GM12878 (cell line): ENCODE results near the gene HECTD4. TPM values are rescaled to one million over a fixed set of nuclear protein-coding genes. Genes with fewer than 3 reads are reported as not detected.

Source experiments
- BCL3 ChIP-seq: IDR thresholded peaks from 2 replicates; pipeline ENCODE4 v1.6.1; 2011; ENCODE audit warnings: borderline replicate concordance, low read depth, mild to moderate bottlenecking, moderate library complexity, low read length; ENCODE audit not compliant: insufficient read depth, poor library complexity, severe bottlenecking
- CREM ChIP-seq: IDR thresholded peaks from 2 replicates; pipeline ENCODE4 v1.6.1; 2014; ENCODE audit warnings: antibody characterized with exemption, low read depth
- DPF2 ChIP-seq: fragments of 450-650 bp; IDR thresholded peaks from 2 replicates; pipeline ENCODE4 v1.6.1; 2017; ENCODE audit warnings: mild to moderate bottlenecking
- EED ChIP-seq: sonication (generic); IDR thresholded peaks from 2 replicates; pipeline ENCODE4 v1.6.1; 2016; ENCODE audit warnings: antibody characterized with exemption, low read depth
- FOXM1 ChIP-seq: IDR thresholded peaks from 2 replicates; pipeline ENCODE4 v1.6.1; 2012; ENCODE audit warnings: low read depth, mild to moderate bottlenecking, inconsistent platforms, low read length, moderate library complexity
- HCFC1 ChIP-seq: fragments of 150-350 bp; IDR thresholded peaks from 2 replicates; pipeline ENCODE4 v1.6.1; 2014; ENCODE audit warnings: low read length
- HDGF ChIP-seq: fragments of 450-650 bp; IDR thresholded peaks from 2 replicates; pipeline ENCODE4 v1.6.1; 2016; ENCODE audit warnings: antibody characterized with exemption
- IKZF1 ChIP-seq: fragments of 450-650 bp; conservative IDR thresholded peaks from 2 replicates; pipeline ENCODE4 v1.6.1; 2017; ENCODE audit warnings: antibody characterized with exemption, mild to moderate bottlenecking
- IRF4 ChIP-seq: IDR thresholded peaks from 2 replicates; pipeline ENCODE4 v1.6.1; 2011; ENCODE audit warnings: low read depth, low read length
- JUNB ChIP-seq: IDR thresholded peaks from 2 replicates; pipeline ENCODE4 v1.6.1; 2016; ENCODE audit warnings: antibody characterized with exemption, mild to moderate bottlenecking
- LARP7 ChIP-seq: fragments of 450-650 bp; IDR thresholded peaks from 2 replicates; pipeline ENCODE4 v1.6.1; 2017; ENCODE audit warnings: mild to moderate bottlenecking
- MEF2A ChIP-seq: IDR thresholded peaks from 2 replicates; pipeline ENCODE4 v1.6.1; 2011; ENCODE audit warnings: low read depth, mild to moderate bottlenecking, low read length, moderate library complexity; ENCODE audit not compliant: insufficient read depth
- NFIC ChIP-seq: IDR thresholded peaks from 2 replicates; pipeline ENCODE4 v1.6.1; 2012; ENCODE audit warnings: low read depth, mild to moderate bottlenecking, inconsistent platforms, low read length, moderate library complexity
- NR2F1 ChIP-seq: fragments of 450-650 bp; conservative IDR thresholded peaks from 2 replicates; pipeline ENCODE4 v1.6.1; 2017; ENCODE audit warnings: mild to moderate bottlenecking
- PKNOX1 ChIP-seq: fragments of 450-650 bp; IDR thresholded peaks from 2 replicates; pipeline ENCODE4 v1.6.1; 2016; ENCODE audit warnings: mild to moderate bottlenecking
- PML ChIP-seq: IDR thresholded peaks from 2 replicates; pipeline ENCODE4 v1.6.1; 2012; ENCODE audit warnings: low read length, inconsistent platforms
- SMARCA5 ChIP-seq: fragments of 450-650 bp; IDR thresholded peaks from 2 replicates; pipeline ENCODE4 v1.6.1; 2017; ENCODE audit warnings: mild to moderate bottlenecking
- SREBF1 ChIP-seq: IDR thresholded peaks from 2 replicates; pipeline ENCODE4 v1.6.1; 2012; ENCODE audit warnings: mild to moderate bottlenecking, low read length
- SRF ChIP-seq, 2 experiments: IDR thresholded peaks; 2 replicates each; pipeline ENCODE4 v1.6.1; 2011; ENCODE audit warnings: low read depth in 2 of 2, low read length in 2 of 2, mild to moderate bottlenecking in 1 of 2, moderate library complexity in 1 of 2
- polyA plus RNA-seq, 11 experiments: library from polyadenylated mRNA; depleted of rRNA in 4 of 11; unstranded in 6 of 11; stranded (reverse) in 5 of 11; fragments of >200 nt; fragmentation: Nextera tagmentation in 4 of 11; fragmentation: Illumina TruSeq in 1 of 11; extraction: Ambion mirVana in 4 of 11; extraction: Trizol in 1 of 11; gene quantifications; 1 replicate in 1 of 11; 2 replicates in 10 of 11; pipeline versions ENCODE4 v1.2.1 to v1.2.3, GENCODE V29; 2011 to 2016; ENCODE audit warnings: inconsistent platforms in 2 of 11, missing spikeins in 2 of 11, low read depth in 1 of 11
- total RNA-seq, 4 experiments: library from RNA; depleted of rRNA in 3 of 4; stranded (reverse); fragments of >200 nt in 3 of 4; fragmentation: Illumina TruSeq in 1 of 4; extraction: Trizol in 1 of 4; gene quantifications; 2 replicates each; pipeline versions ENCODE4 v1.2.1 to v1.2.3, GENCODE V29; 2013 to 2021
- TF ChIP-seq, protein P1 (sequence below): fragments of 450-650 bp; IDR thresholded peaks from 2 replicates; pipeline ENCODE4 v1.6.1; 2017; ENCODE audit warnings: low read depth, mild to moderate bottlenecking, moderate library complexity
- TF ChIP-seq, protein P2 (sequence below): fragments of 450-650 bp; IDR thresholded peaks from 2 replicates; pipeline ENCODE4 v1.6.1; 2018; ENCODE audit warnings: borderline replicate concordance, mild to moderate bottlenecking; ENCODE audit not compliant: partially characterized antibody
- TF ChIP-seq, protein P3 (sequence below): fragments of 450-650 bp; IDR thresholded peaks from 2 replicates; pipeline ENCODE4 v1.6.1; 2017; ENCODE audit warnings: mild to moderate bottlenecking

The HECTD4 gene
- total and polyA plus RNA-seq, 10 of the 15 experiments (the other 5 are each of a cell fraction or from before 2014, with no cell fraction given), result 5.8 to 43.9 (median 17.9) TPM

DNA sequence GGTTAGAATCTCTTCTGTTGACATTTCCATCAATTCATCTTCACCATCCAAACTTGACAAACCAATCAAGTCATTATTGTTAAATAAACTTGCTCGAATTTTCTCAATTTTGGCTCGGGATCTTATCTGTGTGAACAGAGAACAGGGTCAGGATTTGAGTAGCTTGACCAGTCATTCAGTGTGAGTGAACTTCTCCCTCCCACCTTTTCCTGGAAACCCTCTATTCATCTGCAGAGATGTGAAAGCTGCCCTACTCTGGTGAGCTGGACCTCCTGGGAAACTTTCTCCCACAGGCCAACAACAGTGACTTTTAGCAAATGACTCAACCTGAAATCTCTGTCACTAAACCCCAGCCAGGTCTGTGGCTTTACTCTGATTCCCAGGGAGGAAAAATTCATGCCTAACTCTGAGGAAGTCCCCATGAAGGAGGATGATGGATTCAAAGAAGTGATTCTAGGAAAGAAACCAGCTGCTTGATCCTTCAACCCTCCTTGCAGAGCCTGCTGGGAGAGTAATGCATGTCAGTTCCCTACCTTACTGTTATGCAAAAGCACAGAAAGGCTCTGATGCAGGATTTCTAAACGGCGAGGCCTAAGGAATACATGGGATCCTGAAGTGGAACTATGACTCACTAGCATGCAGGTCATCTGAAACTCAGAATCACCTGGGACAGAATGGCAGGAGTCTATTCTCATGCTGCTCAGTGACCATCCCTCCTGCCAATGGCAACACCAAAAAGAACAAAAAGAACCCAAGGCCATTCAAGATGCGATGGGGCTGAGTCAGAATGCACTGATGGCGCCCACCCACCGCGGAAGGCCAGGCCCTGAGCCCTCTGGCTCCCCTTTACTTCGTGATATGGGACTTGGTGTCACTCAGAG lies 198.8 kb downstream of the HECTD4 start (continued):
- TF ChIP-seq IKZF1, result peak; percentile 71
- peak; percentile 48; the same call in 1 of the 2 replicates for TF ChIP-seq DPF2
- TF ChIP-seq, protein P1, sequence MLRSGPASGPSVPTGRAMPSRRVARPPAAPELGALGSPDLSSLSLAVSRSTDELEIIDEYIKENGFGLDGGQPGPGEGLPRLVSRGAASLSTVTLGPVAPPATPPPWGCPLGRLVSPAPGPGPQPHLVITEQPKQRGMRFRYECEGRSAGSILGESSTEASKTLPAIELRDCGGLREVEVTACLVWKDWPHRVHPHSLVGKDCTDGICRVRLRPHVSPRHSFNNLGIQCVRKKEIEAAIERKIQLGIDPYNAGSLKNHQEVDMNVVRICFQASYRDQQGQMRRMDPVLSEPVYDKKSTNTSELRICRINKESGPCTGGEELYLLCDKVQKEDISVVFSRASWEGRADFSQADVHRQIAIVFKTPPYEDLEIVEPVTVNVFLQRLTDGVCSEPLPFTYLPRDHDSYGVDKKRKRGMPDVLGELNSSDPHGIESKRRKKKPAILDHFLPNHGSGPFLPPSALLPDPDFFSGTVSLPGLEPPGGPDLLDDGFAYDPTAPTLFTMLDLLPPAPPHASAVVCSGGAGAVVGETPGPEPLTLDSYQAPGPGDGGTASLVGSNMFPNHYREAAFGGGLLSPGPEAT, result peak; percentile 63; the same call in 1 of the 2 replicates
- peak; percentile 6; the same call in 1 of the 2 replicates for TF ChIP-seq IRF4
- TF ChIP-seq LARP7, result no peak
- TF ChIP-seq, protein P2, sequence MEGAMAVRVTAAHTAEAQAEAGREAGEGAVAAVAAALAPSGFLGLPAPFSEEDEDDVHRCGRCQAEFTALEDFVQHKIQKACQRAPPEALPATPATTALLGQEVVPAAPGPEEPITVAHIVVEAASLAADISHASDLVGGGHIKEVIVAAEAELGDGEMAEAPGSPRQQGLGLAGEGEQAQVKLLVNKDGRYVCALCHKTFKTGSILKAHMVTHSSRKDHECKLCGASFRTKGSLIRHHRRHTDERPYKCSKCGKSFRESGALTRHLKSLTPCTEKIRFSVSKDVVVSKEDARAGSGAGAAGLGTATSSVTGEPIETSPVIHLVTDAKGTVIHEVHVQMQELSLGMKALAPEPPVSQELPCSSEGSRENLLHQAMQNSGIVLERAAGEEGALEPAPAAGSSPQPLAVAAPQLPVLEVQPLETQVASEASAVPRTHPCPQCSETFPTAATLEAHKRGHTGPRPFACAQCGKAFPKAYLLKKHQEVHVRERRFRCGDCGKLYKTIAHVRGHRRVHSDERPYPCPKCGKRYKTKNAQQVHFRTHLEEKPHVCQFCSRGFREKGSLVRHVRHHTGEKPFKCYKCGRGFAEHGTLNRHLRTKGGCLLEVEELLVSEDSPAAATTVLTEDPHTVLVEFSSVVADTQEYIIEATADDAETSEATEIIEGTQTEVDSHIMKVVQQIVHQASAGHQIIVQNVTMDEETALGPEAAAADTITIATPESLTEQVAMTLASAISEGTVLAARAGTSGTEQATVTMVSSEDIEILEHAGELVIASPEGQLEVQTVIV, result no peak
- TF ChIP-seq CREM, result 0 out of 2 replicates have a peak, but pooled peaks have one; percentile 12
- TF ChIP-seq, protein P3, sequence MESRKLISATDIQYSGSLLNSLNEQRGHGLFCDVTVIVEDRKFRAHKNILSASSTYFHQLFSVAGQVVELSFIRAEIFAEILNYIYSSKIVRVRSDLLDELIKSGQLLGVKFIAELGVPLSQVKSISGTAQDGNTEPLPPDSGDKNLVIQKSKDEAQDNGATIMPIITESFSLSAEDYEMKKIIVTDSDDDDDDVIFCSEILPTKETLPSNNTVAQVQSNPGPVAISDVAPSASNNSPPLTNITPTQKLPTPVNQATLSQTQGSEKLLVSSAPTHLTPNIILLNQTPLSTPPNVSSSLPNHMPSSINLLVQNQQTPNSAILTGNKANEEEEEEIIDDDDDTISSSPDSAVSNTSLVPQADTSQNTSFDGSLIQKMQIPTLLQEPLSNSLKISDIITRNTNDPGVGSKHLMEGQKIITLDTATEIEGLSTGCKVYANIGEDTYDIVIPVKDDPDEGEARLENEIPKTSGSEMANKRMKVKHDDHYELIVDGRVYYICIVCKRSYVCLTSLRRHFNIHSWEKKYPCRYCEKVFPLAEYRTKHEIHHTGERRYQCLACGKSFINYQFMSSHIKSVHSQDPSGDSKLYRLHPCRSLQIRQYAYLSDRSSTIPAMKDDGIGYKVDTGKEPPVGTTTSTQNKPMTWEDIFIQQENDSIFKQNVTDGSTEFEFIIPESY, result peak; percentile 86; the same call in 1 of the 2 replicates
- no peak for TF ChIP-seq PKNOX1
- TF ChIP-seq SMARCA5, result no peak
- TF ChIP-seq PML, result no peak
- no peak for TF ChIP-seq HDGF
- TF ChIP-seq NR2F1, result 0 out of 2 replicates have a peak, but pooled peaks have one; percentile 7
- TF ChIP-seq BCL3, result peak; percentile 12
- TF ChIP-seq SRF (IDR thresholded peaks at IDR 0.05; ENCODE audit: low read depth in 2 of 2, low read length in 2 of 2), result no peak
- peak; percentile 30; the same call in 1 of the 2 replicates for TF ChIP-seq JUNB
- no peak for TF ChIP-seq MEF2A
- peak; percentile 73; the same call in 1 of the 2 replicates for TF ChIP-seq FOXM1
- TF ChIP-seq NFIC, result peak; percentile 67
- no peak for TF ChIP-seq SREBF1
- no peak for TF ChIP-seq HCFC1
- TF ChIP-seq EED, result peak; percentile 85
